Subcutaneous abdominal adipose tissue (tissue), 5 donors: Measurements from ENCODE around the gene FLII.
"Not testable (repeated sequence)": the region's sequence is repeated elsewhere in the genome, so short reads cannot be mapped to it uniquely, and the experiment has no call there.

ENCODE experiments used
- H3K27ac ChIP-seq: one replicate; pipeline ENCODE4 v1.7.0; 2013; ENCODE audit warnings: low read depth, mild to moderate bottlenecking, inconsistent platforms, low read length, moderate library complexity
- H3K27me3 ChIP-seq, 5 donors: one replicate each; pipeline ENCODE4 v1.7.0; 2013; ENCODE audit warnings: low read length in 5 of 5, inconsistent platforms in 1 of 5; ENCODE audit not compliant: control insufficient read depth in 5 of 5, insufficient read depth in 4 of 5
- H3K36me3 ChIP-seq, 5 donors: one replicate each; pipeline ENCODE4 v1.7.0; 2013; ENCODE audit warnings: low read length in 5 of 5; ENCODE audit not compliant: control insufficient read depth in 5 of 5, insufficient read depth in 5 of 5
- H3K4me1 ChIP-seq, 5 donors: one replicate each; pipeline ENCODE4 v1.7.0; 2013; ENCODE audit warnings: low read length in 5 of 5, mild to moderate bottlenecking in 3 of 5, moderate library complexity in 1 of 5; ENCODE audit not compliant: control insufficient read depth in 5 of 5, insufficient read depth in 5 of 5
- H3K4me3 ChIP-seq, 5 donors: one replicate each; pipeline ENCODE4 v1.7.0; 2013; ENCODE audit warnings: low read length in 5 of 5, low read depth in 1 of 5
- H3K9ac ChIP-seq, 5 donors: one replicate each; pipeline ENCODE4 v1.7.0; 2013; ENCODE audit warnings: low read length in 5 of 5, mild to moderate bottlenecking in 4 of 5, moderate library complexity in 3 of 5
- H3K9me3 ChIP-seq, 5 donors: one replicate each; pipeline ENCODE4 v1.7.0; 2013; ENCODE audit warnings: low read length in 5 of 5; ENCODE audit not compliant: control insufficient read depth in 5 of 5
- donor health status: healthy.
- donor health status: healthy.
- donor health status: healthy.
- donor health status: healthy.
- donor health status: healthy.

FLII gene

DNA sequence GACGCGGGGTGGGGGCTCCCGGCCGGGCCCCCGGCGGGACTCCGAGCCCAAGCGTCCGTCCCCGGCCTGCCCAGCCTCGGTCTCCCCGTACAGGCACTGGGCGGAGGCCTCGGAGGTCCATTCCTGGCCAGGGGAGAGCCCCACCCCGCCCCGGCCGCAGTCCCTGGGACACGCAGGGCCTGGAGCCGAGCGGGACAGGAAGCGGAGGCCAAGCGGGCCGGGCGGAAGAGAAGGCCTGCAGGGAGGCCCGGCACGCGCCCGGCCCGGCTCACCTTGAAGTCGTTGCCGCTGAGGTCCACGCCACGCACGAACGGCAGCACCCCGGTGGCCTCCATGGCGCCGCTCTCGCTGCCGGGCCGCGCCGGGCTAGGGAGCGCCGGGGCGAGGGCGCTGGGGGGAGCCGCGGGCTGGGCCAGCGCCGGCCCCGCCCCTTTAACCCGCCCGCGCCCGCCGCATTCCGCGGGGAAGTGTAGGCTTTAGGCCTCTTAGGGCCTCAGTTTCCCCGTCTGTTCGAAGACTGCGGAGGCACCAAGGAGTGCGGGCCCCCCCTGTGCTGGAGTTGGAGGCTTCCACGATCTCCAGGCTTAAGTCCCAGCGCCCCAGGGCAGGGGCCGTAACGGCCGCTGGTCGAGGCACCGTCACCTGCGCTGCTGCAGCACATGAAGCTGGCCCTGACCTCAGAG is at the start of gene FLII:
Gene FLII (minus strand): TSS at position 383 of the 683 bp plus-strand sequence. CDS start 48 bp downstream, at position 335.
- peaks cover 0 to 41% (median 38%) of the 10 kb centered on the region in 5 donors for H3K36me3 ChIP-seq
- peak within 1 kb of the TSS; percentile 73 to 92 (median 86) for H3K4me3 ChIP-seq
- peak within 1 kb of the TSS; percentile 96 for H3K27ac ChIP-seq
- H3K4me1 ChIP-seq = peaks cover 5 to 56% (median 52%) of the 10 kb centered on the region in 5 donors
- peak within 1 kb of the TSS; percentile 81 to 95 (median 90) for H3K9ac ChIP-seq
- H3K9me3 ChIP-seq = no peaks in the 10 kb centered on the region
- no peaks in the 10 kb centered on the region for H3K27me3 ChIP-seq

DNA sequence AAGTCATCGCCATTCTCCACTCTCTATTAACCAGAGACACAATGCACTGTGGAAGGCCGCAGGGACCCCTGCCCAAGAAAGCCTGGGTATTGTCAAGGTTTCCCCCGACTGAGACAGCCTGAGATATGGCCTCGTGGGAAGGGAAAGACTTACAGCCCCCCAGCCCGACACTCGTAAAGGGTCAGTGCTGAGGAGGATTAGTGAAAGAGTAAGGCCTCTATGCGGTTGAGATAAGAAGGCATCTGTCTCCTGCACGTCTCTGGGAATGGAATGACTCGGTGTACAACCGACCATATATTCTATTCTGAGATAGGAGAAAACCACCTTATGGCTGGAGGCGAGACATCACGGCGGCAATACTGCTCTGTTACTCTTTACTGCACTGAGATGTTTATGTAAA is 44.7 kb upstream of the FLII start:
- H3K27ac ChIP-seq, H3K4me3 ChIP-seq, H3K9ac ChIP-seq, H3K9me3 ChIP-seq, H3K27me3 ChIP-seq: not testable (repeated sequence)
- Histone ChIP-seq H3K4me1 (peaks cover 0 to 12% (median 5%) of the 10 kb centered on the region in 5 donors), H3K36me3 (peaks cover 14 to 73% (median 65%) of the 10 kb centered on the region in 5 donors)

DNA sequence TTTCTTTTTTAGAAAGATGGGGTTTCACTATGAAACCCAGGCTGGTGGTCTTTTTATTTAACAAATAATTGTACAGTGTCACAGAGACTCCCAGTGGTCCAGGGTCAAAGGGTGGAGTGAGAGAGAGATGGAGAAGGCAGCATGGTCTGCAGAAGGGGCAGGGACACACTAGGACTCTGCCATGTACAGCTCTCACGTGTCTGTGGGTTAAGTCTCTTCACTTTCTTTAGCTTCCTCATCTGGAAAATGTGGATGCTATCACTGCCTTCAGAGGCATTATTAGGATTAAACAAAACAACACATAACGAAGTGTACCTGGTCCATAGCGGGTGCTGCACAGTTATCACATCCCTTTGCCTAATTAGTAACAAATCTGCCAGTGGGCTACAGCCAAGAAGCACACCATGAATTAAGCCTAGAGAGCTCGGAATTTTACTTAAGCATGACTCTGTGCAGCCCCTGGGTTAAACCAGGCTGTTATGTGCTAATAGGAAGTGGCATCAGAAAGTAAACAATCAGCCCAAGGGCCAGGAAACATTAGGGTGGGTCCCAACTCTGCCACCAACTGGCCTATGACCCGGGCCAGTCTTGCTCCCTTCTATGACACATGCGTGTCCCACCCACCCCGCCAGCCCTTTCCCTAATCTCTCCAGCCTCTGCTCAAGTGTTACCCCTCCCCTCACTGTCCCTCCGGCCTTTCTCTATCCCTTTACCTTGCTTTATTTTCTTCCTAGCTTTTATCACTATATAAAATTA is 42.4 kb upstream of the FLII start:
- Histone ChIP-seq H3K4me3 (no peak overlapping the region), H3K9me3 (no peaks in the 10 kb centered on the region), H3K36me3 (peaks cover 11 to 64% (median 54%) of the 10 kb centered on the region in 5 donors), H3K9ac (no peak overlapping the region), H3K4me1 (peaks cover 0 to 12% (median 5%) of the 10 kb centered on the region in 5 donors), H3K27ac (no peak overlapping the region), H3K27me3 (no peaks in the 10 kb centered on the region)

DNA sequence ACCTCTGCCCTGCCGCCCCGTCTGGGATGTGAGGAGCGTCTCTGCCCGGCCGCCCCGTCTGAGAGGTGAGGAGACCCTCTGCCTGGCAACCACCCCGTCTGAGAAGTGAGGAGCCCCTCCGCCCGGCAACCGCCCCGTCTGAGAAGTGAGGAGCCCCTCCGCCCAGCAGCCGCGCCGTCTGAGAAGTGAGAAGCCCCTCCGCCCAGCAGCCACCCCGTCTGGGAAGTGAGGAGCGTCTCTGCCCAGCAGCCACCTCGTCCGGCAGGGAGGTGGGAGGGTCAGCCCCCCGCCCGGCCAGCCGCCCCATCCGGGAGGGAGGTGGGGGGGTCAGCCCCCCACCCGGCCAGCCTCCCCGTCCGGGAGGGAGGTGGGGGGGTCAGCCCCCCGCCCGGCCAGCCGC is 39.5 kb upstream of the FLII start:
- H3K27ac ChIP-seq, H3K27me3 ChIP-seq: not testable (repeated sequence)
- H3K36me3 ChIP-seq = peaks cover 8 to 50% (median 44%) of the 10 kb centered on the region in 5 donors

DNA sequence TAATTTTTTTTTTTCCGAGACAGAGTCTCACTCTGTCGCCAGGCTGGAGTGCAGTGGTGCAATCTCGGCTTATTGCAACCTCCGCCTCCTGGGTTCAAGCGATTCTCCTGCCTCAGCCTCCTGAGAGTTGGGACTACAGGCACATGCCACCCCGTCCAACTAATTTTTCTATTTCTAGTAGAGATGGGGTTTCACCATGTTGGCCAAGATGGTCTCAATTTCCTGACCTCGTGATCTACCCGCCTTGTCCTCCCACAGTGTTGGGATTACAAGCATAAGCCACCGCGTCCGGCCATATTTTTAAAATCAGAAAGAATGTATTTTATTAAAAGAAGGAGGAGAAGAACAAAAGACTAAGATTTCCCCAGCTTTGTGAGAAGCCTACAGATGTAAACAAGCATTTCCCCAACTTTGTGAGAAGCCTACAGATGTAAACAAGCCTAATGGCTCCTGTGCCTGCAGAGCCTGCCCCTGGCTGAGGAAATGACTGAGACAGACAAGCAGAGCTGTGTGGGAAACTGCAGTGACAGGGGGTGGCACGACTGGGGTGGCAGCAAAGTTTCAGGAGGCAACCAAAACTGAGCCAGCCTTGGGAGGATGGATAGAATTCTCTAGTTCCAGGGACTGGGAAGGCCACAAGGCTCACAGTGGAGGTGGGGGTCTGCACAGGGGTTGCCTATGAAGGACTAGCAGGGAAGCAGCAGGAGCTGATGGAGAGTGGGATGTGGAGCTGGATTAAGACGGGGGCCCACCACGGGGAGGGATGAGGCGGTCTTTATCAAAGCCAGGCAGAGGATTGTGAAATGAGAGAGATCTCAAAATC is 33.4 kb upstream of the FLII start:
- no peaks in the 10 kb centered on the region for H3K9me3 ChIP-seq
- H3K4me3 ChIP-seq = no peak overlapping the region
- peaks cover 8 to 65% (median 47%) of the 10 kb centered on the region in 5 donors for H3K36me3 ChIP-seq
- no peaks in the 10 kb centered on the region for H3K27me3 ChIP-seq
- H3K4me1 ChIP-seq = no peaks in the 10 kb centered on the region
- no peak overlapping the region for H3K9ac ChIP-seq
- no peak overlapping the region for H3K27ac ChIP-seq

More for the DNA sequence above, 39.5 kb upstream of the FLII start:
- H3K4me3 ChIP-seq, H3K4me1 ChIP-seq, H3K9me3 ChIP-seq, H3K9ac ChIP-seq: not testable (repeated sequence)

DNA sequence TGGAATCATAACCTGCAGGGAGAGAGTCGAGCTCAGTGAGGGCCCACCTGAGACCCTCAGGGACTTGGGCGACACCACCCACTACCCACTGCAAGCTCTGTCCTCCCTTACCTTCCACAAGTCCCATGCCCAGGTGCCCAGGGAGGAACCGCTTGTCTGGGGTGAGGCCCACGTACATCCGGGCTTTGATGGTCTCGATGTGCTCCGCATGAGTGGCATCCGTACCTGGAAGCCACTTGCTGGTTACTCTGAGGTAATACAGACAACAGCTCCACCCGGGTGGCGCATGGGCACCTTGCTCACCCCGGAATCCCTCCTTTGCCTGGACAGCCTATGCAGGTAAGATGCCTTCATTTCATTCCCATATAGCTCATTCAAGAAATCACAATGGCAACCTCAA is 26.8 kb upstream of the FLII start:
- no peak overlapping the region for H3K27ac ChIP-seq
- H3K4me3 ChIP-seq = no peak overlapping the region
- no peaks in the 10 kb centered on the region for H3K9me3 ChIP-seq
- H3K36me3 ChIP-seq = peaks cover 10 to 82% (median 71%) of the 10 kb centered on the region in 5 donors
- no peaks in the 10 kb centered on the region for H3K27me3 ChIP-seq
- H3K4me1 ChIP-seq = no peaks in the 10 kb centered on the region
- no peak overlapping the region for H3K9ac ChIP-seq

DNA sequence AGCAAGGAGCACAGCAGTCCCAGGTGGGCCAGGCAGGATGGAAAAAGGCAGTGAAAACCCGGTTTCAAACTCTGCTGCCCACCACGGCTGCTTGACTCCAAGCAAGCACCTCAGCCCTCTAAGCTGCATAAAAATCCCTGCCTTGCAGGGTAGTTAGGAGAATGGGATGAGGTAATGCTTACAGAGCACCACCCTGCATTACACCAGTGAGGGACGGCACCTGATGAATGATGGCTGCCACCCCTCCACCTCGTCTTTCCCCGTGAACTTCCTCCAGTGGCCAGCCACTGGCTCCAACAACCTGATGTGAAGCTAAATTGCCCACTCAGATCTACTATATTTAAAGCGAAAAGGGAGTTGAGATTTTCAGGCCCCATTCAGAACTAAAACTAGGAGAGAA is 23.2 kb upstream of the FLII start:
- Histone ChIP-seq H3K27ac (no peak overlapping the region), H3K9me3 (no peaks in the 10 kb centered on the region), H3K4me3 (no peak overlapping the region), H3K4me1 (no peaks in the 10 kb centered on the region), H3K36me3 (peaks cover 7 to 89% (median 79%) of the 10 kb centered on the region in 5 donors), H3K27me3 (no peaks in the 10 kb centered on the region), H3K9ac (no peak overlapping the region)

DNA sequence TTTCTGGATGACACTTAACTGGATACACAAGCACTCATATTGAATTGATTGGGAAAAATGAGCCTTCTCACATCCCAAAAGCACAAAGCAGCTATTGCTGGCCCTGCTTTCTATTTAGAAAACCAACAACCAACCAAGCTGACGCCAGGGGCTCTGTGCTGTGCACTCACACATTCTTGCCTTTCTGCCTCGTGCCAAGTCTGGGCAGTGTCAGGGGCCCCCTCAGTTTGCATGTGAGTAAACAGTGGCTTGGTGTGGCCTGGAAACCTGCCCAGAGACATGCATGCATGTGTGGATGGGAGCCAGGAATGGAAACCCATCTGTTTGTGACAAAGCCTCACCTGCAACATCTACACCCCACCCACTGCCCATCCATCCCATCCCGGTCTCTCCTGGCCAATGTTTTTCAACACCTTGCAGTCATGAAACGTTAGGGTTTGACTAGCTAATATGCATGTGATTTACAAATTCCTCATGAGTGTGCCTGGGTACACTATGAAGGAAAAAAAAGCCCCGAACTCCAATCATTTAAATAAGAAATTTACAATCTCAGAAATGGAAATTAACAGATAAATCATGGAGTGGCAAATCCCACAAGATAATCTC is 22.3 kb upstream of the FLII start:
- Histone ChIP-seq H3K27ac (no peak overlapping the region), H3K4me1 (no peaks in the 10 kb centered on the region), H3K27me3 (no peaks in the 10 kb centered on the region), H3K9ac (no peak overlapping the region), H3K36me3 (peaks cover 7 to 92% (median 83%) of the 10 kb centered on the region in 5 donors), H3K9me3 (no peaks in the 10 kb centered on the region), H3K4me3 (no peak overlapping the region)

DNA sequence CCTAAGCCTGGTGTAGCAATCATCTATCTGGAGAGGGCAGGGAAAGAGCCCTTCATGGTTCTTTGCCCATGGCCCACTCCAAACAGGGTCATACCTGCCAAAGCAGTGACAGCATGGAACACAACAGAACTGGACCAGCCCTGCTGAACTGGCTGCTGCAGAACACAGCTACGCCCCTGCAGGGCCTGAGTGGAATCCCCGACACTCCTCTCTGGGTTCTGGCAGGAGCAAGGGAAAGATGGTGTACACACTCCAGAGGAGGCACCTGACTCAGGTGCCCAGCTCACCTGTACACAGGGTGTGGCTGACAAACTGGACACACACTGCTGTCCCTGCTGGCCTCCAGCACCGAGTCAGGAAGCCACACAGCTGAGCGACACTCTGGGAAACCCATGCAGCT is 21.7 kb upstream of the FLII start:
- no peaks in the 10 kb centered on the region for H3K9me3 ChIP-seq

More for the DNA sequence above, 21.7 kb upstream of the FLII start:
- no peaks in the 10 kb centered on the region for H3K4me1 ChIP-seq
- peaks cover 4 to 87% (median 78%) of the 10 kb centered on the region in 5 donors for H3K36me3 ChIP-seq
- no peak overlapping the region for H3K27ac ChIP-seq
- H3K4me3 ChIP-seq = no peak overlapping the region
- H3K27me3 ChIP-seq = no peaks in the 10 kb centered on the region
- no peak overlapping the region for H3K9ac ChIP-seq
